Common myeloid progenitor, CD34-positive (primary cell): ENCODE measurements around the gene APOL1.
A peak's percentile ranks its signal among the peaks of the same experiment; 100 is the strongest.

Source experiments
- CTCF ChIA-PET: fragments of 350-600 bp; sonication (Branson Sonifier 250); formaldehyde crosslinking; loops from one replicate; lab custom pipeline; 2021; ENCODE audit warnings: antibody characterized with exemption; lab: Charles Lee
- POLR2A ChIA-PET: fragments of 350-600 bp; sonication (Branson Sonifier 250); formaldehyde crosslinking; loops from one replicate; lab custom pipeline; 2021; ENCODE audit warnings: antibody characterized with exemption; lab: Charles Lee
- DNase-seq, 3 donors: peaks; one replicate each; pipeline versions ENCODE4 v3.0.0 to v3.0.0-alpha.2; 2013
- H3K27ac ChIP-seq, 2 experiments: 1 replicate in 1 of 2; 2 replicates in 1 of 2; pipeline ENCODE4 v1.7.0; 2013; ENCODE audit warnings: inconsistent platforms in 2 of 2, low read length in 2 of 2, mild to moderate bottlenecking in 2 of 2, low read depth in 1 of 2, moderate library complexity in 1 of 2; ENCODE audit not compliant: severe bottlenecking in 2 of 2, insufficient read depth in 1 of 2, poor library complexity in 1 of 2
- H3K27me3 ChIP-seq, 5 experiments: replicated peaks in 2 of 5; 1 replicate in 3 of 5; 2 replicates in 2 of 5; pipeline versions ENCODE4 v1.6.1 to v1.7.0; 2013; ENCODE audit warnings: low read length in 4 of 5, mild to moderate bottlenecking in 2 of 5, moderate library complexity in 2 of 5, inconsistent platforms in 1 of 5; ENCODE audit not compliant: insufficient read depth in 5 of 5, control insufficient read depth in 4 of 5
- H3K36me3 ChIP-seq, 4 experiments: 1 replicate in 2 of 4; 2 replicates in 2 of 4; pipeline versions ENCODE4 v1.6.1 to v1.7.0; 2013; ENCODE audit warnings: low read length in 3 of 4, control low read depth in 1 of 4, mild to moderate bottlenecking in 1 of 4; ENCODE audit not compliant: control insufficient read depth in 4 of 4, insufficient read depth in 4 of 4
- H3K4me1 ChIP-seq, 4 experiments: 1 replicate in 3 of 4; 2 replicates in 1 of 4; pipeline versions ENCODE4 v1.6.1 to v1.7.1; 2013; ENCODE audit warnings: low read length in 3 of 4, mild to moderate bottlenecking in 3 of 4, control low read depth in 1 of 4, inconsistent platforms in 1 of 4, moderate library complexity in 1 of 4; ENCODE audit not compliant: control insufficient read depth in 4 of 4, insufficient read depth in 4 of 4; ENCODE audit errors: control extremely low read depth in 1 of 4
- H3K4me3 ChIP-seq, 7 experiments: 1 replicate in 4 of 7; 2 replicates in 3 of 7; pipeline versions ENCODE4 v1.5.1 to v1.7.0; 2013; ENCODE audit warnings: mild to moderate bottlenecking in 7 of 7, low read length in 6 of 7, moderate library complexity in 6 of 7, inconsistent platforms in 2 of 7, low read depth in 2 of 7, control low read depth in 1 of 7; ENCODE audit not compliant: insufficient read depth in 4 of 7, control insufficient read depth in 1 of 7; ENCODE audit errors: extremely low read depth in 1 of 7
- H3K9me3 ChIP-seq, 5 experiments: 1 replicate in 4 of 5; 2 replicates in 1 of 5; pipeline versions ENCODE4 v1.6.1 to v1.7.1; 2013; ENCODE audit warnings: low read length in 4 of 5, mild to moderate bottlenecking in 2 of 5, inconsistent platforms in 1 of 5, low read depth in 1 of 5, moderate library complexity in 1 of 5; ENCODE audit not compliant: control insufficient read depth in 4 of 5, insufficient read depth in 2 of 5; ENCODE audit errors: control extremely low read depth in 1 of 5
- WGBS: methylation state at CpG from one replicate; pipeline ENCODE4 v1.1.5; 2013; ENCODE audit not compliant: insufficient coverage; 5-methylcytosine and 5-hydroxymethylcytosine counted together

Gene APOL1

GRCh38 chr22:36235585-36235984, 17.3 kb upstream of the APOL1 start:
- DNase-seq: no peak
- Histone ChIP-seq H3K36me3 (peaks cover 6 to 50% (median 33%) of the 10 kb centered on the region in 4 experiments), H3K9me3 (peaks cover 0 to 3% (median 0%) of the 10 kb centered on the region in 5 experiments), H3K4me1 (peaks cover 9 to 32% (median 26%) of the 10 kb centered on the region in 4 experiments), H3K4me3 (no peak overlapping the region), H3K27ac (no peak overlapping the region), H3K27me3 (no peaks in the 10 kb centered on the region)
- no CpG with 5 or more reads among the region's 3 CpGs for WGBS
- POLR2A ChIA-PET: no interaction called here
- CTCF ChIA-PET: interaction anchor here (1.0 to 6.0 kb wide), 4 partner anchors 8 to 51 kb away, joined by 3 to 29 read pairs (median 8); no protein-coding TSS in a partner anchor

- Histone ChIP-seq H3K36me3 (peaks cover 6 to 41% (median 28%) of the 10 kb centered on the region in 4 experiments), H3K27ac (no peak overlapping the region), H3K27me3 (no peaks in the 10 kb centered on the region), H3K4me3 (no peak overlapping the region), H3K9me3 (peaks cover 0 to 3% (median 0%) of the 10 kb centered on the region in 5 experiments), H3K4me1 (peaks cover 9 to 32% (median 26%) of the 10 kb centered on the region in 4 experiments)
- no peak for DNase-seq
- CTCF ChIA-PET: interaction anchor here (0.8 to 6.0 kb wide), 9 partner anchors 9 to 50 kb away, joined by 3 to 29 read pairs (median 4); no protein-coding TSS in a partner anchor
- POLR2A ChIA-PET: no interaction called here
- 99% methylated on average over 9 of the region's 14 CpGs for WGBS
Observed at GRCh38 chr22:36236388-36237319, 16.3 kb upstream of the APOL1 start.

GRCh38 chr22:36237462-36238372, 15.2 kb upstream of the APOL1 start:
- DNase-seq: peak in 2 of 3 donors; percentile 42 to 45
- ChIA-PET POLR2A (no interaction called here), CTCF (interaction anchor here (0.6 to 6.0 kb wide), 15 partner anchors 10 to 59 kb away, joined by 3 to 29 read pairs (median 4); partner anchors contain the start of gene APOL1)
- WGBS: 82% methylated on average over 12 of the region's 12 CpGs
- H3K27ac ChIP-seq: peak overlapping the region in 1 of 2 experiments; percentile 93
- H3K4me1 ChIP-seq: peaks cover 9 to 32% (median 26%) of the 10 kb centered on the region in 4 experiments
- H3K4me3 ChIP-seq: peak overlapping the region; percentile 11 to 99 (median 89)
- H3K27me3 ChIP-seq: no peaks in the 10 kb centered on the region
- H3K9me3 ChIP-seq: peaks cover 0 to 3% (median 0%) of the 10 kb centered on the region in 5 experiments
- peaks cover 6 to 35% (median 19%) of the 10 kb centered on the region in 4 experiments for H3K36me3 ChIP-seq

GRCh38 chr22:36238373-36239149, 14.4 kb upstream of the APOL1 start:
- Histone ChIP-seq H3K27me3 (no peaks in the 10 kb centered on the region), H3K36me3 (peaks cover 6 to 27% (median 13%) of the 10 kb centered on the region in 4 experiments), H3K4me1 (peaks cover 9 to 32% (median 22%) of the 10 kb centered on the region in 4 experiments), H3K4me3 (peak overlapping the region; percentile 79 to 99 (median 89)), H3K9me3 (peaks cover 0 to 3% (median 0%) of the 10 kb centered on the region in 5 experiments), H3K27ac (peak overlapping the region; percentile 67 to 93)
- peak in 2 of 3 donors; percentile 36 to 50 for DNase-seq
- POLR2A ChIA-PET: interaction anchor here (0.5 kb wide), 1 partner anchor 27 kb away, joined by 4 read pairs; no protein-coding TSS in a partner anchor
- CTCF ChIA-PET: interaction anchor here (0.6 to 6.0 kb wide), 27 partner anchors 9 to 173 kb away, joined by 3 to 29 read pairs (median 5); partner anchors contain the start of gene APOL1
- 3% methylated on average over 4 of the region's 5 CpGs for WGBS

GRCh38 chr22:36239150-36239400, 13.9 kb upstream of the APOL1 start:
- ChIA-PET POLR2A (interaction anchor here (0.5 to 1.2 kb wide), 2 partner anchors 14 to 27 kb away, joined by 3 to 4 read pairs; partner anchors contain the start of gene APOL1), CTCF (interaction anchor here (0.7 to 6.0 kb wide), 19 partner anchors 9 to 173 kb away, joined by 3 to 29 read pairs (median 6); partner anchors contain the start of gene APOL1)
- no peaks in the 10 kb centered on the region for H3K27me3 ChIP-seq
- peaks cover 0 to 3% (median 0%) of the 10 kb centered on the region in 5 experiments for H3K9me3 ChIP-seq
- WGBS: 0% methylated on average over 3 of the region's 4 CpGs
- peak overlapping the region; percentile 67 to 93 for H3K27ac ChIP-seq
- H3K4me1 ChIP-seq: peaks cover 9 to 32% (median 22%) of the 10 kb centered on the region in 4 experiments
- H3K36me3 ChIP-seq: peaks cover 6 to 25% (median 13%) of the 10 kb centered on the region in 4 experiments
- peak overlapping the region; percentile 79 to 99 (median 89) for H3K4me3 ChIP-seq
- no peak for DNase-seq
